Endothelial cell of umbilical vein (primary cell): Measurements from ENCODE around the gene SRA1.

Experiments
- CTCF ChIP-seq, 2 donors: IDR thresholded peaks; 1 replicate in 1 of 2; 2 replicates in 1 of 2; pipeline ENCODE4 v1.5.1; 2011; ENCODE audit warnings: low read length in 2 of 2, mild to moderate bottlenecking in 2 of 2, moderate library complexity in 2 of 2, control low read depth in 1 of 2, inconsistent platforms in 1 of 2, low read depth in 1 of 2; ENCODE audit not compliant: insufficient read depth in 1 of 2; ENCODE audit errors: extremely low read depth in 1 of 2
- POLR2A ChIP-seq: IDR thresholded peaks from 2 replicates; pipeline ENCODE4 v1.6.1; 2012; ENCODE audit warnings: low read depth, mild to moderate bottlenecking, control low read depth, low read length

- TF ChIP-seq CTCF (IDR thresholded peaks at IDR 0.05; ENCODE audit: extremely low read depth in 1 of 2, insufficient read depth in 1 of 2, low read depth in 1 of 2, low read length in 2 of 2), result no peak
- TF ChIP-seq POLR2A, result no peak
Observed at GRCh38 chr5:140560227-140560626, 3.0 kb upstream of the SRA1 start.
